SK-N-SH treated with all-trans-retinoic acid at 6 μM for 48 hours (cell line): ENCODE data around the gene ZDHHC11.
"Not testable (repeated sequence)": the region's sequence is repeated elsewhere in the genome, so short reads cannot be mapped to it uniquely, and the experiment has no call there.

Source experiments
- ZFP3 ChIP-seq: fragments of 250-450 bp; sonication (Bioruptor Pico); IDR thresholded peaks from 2 replicates; pipeline ENCODE4 v1.5.0; 2020; ENCODE audit warnings: mild to moderate bottlenecking, moderate library complexity
- TF ChIP-seq, protein P1 (sequence below): fragments of 250-450 bp; sonication (Bioruptor Pico); IDR thresholded peaks from 2 replicates; pipeline ENCODE4 v1.5.1; 2020; ENCODE audit warnings: low read depth, mild to moderate bottlenecking, moderate library complexity
- TF ChIP-seq, protein P2 (sequence below): fragments of 250-450 bp; sonication (Bioruptor Pico); IDR thresholded peaks from 2 replicates; pipeline ENCODE4 v1.8.0; 2021; ENCODE audit warnings: low read depth, mild to moderate bottlenecking, moderate library complexity, borderline replicate concordance

DNA sequence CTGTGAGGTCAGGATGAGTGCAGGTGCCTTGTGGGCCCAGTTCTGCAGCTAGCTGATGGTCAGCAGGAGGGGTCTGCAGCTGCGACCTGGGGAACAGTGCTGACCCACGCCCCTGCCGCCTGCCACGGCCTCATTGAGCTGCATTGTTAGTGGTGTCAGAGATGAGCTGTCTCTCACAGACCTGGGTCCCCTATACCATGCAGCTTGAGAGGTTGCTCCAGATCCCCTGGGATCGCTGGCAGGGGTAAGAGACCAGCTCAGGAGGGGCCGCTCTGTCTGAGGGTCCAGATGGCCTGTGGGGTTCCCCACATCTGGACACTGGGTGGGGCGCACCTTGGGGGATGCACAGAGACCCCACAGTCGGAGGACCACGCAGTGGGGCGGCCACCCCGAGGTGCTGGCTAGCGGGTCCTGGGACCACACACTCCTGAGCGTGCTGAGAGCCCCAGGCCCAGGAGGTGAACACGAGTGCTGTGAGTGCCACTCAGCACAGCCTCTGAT, 13.1 kb downstream of the ZDHHC11 start:
- not testable (repeated sequence) for TF ChIP-seq ZFP3
- TF ChIP-seq, protein P1, sequence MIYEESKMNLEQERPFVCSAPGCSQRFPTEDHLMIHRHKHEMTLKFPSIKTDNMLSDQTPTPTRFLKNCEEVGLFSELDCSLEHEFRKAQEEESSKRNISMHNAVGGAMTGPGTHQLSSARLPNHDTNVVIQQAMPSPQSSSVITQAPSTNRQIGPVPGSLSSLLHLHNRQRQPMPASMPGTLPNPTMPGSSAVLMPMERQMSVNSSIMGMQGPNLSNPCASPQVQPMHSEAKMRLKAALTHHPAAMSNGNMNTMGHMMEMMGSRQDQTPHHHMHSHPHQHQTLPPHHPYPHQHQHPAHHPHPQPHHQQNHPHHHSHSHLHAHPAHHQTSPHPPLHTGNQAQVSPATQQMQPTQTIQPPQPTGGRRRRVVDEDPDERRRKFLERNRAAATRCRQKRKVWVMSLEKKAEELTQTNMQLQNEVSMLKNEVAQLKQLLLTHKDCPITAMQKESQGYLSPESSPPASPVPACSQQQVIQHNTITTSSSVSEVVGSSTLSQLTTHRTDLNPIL = not testable (repeated sequence)
- TF ChIP-seq, protein P2, sequence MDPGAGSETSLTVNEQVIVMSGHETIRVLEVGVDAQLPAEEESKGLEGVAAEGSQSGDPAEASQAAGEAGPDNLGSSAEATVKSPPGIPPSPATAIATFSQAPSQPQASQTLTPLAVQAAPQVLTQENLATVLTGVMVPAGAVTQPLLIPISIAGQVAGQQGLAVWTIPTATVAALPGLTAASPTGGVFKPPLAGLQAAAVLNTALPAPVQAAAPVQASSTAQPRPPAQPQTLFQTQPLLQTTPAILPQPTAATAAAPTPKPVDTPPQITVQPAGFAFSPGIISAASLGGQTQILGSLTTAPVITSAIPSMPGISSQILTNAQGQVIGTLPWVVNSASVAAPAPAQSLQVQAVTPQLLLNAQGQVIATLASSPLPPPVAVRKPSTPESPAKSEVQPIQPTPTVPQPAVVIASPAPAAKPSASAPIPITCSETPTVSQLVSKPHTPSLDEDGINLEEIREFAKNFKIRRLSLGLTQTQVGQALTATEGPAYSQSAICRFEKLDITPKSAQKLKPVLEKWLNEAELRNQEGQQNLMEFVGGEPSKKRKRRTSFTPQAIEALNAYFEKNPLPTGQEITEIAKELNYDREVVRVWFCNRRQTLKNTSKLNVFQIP = not testable (repeated sequence)
